ENCODE data around the gene NFS1.

NFS1 gene

DNA sequence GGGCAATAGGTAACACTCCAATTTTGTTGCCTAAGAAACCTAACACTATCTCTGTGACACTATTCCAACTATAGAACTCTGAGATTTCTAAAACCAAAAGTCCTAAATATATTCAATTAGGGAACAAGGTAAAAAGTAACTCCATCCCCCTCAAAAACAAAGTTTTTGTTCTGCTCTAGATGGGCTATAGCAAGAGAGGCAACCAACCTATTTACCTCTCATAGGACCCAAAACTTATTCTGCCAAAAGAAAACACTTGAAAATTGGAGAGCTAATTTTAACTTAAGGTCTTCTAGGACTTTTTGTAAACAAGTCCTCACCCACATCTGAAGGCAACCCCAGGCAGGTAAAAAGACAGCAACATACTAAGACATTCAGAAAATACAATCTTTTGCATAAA, 35.2 kb upstream of the NFS1 start:
- POLR2A ChIA-PET = interaction anchor here (1.1 to 2.3 kb wide), 2 partner anchors 11 to 38 kb away, joined by 3 to 6 read pairs; partner anchors contain the start of gene PHF20
- Histone ChIP-seq H3K27ac (ENCODE audit: insufficient read depth in 1 of 2, low read depth in 1 of 2, low read length in 2 of 2, poor library complexity in 1 of 2, severe bottlenecking in 2 of 2) (no peak overlapping the region), H3K4me1 (ENCODE audit: control extremely low read depth in 1 of 4, control insufficient read depth in 4 of 4, insufficient read depth in 4 of 4, low read length in 3 of 4) (peaks cover 3 to 15% (median 7%) of the 10 kb centered on the region in 4 experiments), H3K9me3 (ENCODE audit: control extremely low read depth in 1 of 5, control insufficient read depth in 4 of 5, insufficient read depth in 2 of 5, low read depth in 1 of 5, low read length in 4 of 5) (no peaks in the 10 kb centered on the region), H3K4me3 (ENCODE audit: control insufficient read depth in 1 of 7, extremely low read depth in 1 of 7, insufficient read depth in 4 of 7, low read depth in 2 of 7, low read length in 6 of 7) (no peak overlapping the region), H3K27me3 (replicated peaks in 2 of 5; ENCODE audit: control insufficient read depth in 4 of 5, insufficient read depth in 5 of 5, low read length in 4 of 5) (no peaks in the 10 kb centered on the region), H3K36me3 (ENCODE audit: control insufficient read depth in 4 of 4, insufficient read depth in 4 of 4, low read length in 3 of 4) (peaks cover 38 to 96% (median 70%) of the 10 kb centered on the region in 4 experiments)
- no peak for DNase-seq
- CTCF ChIA-PET = interaction anchor here (1.0 to 1.4 kb wide), 3 partner anchors 9 to 150 kb away, joined by 3 read pairs; no protein-coding TSS in a partner anchor

DNA sequence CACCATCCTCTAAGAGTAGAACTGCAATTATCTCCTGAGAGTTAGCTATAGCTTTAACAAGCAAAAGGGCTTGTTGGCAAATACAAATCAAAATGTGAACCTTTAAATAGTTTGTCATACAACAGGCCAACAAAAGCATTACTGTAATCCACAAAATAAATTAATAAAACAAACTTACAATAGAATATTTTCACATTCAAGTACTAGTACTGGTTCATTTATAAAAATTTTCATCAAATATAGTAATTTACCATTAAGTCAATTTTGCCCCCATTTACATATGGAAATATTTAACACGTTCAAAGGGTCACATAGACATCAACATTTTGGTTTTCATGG, 33.5 kb upstream of the NFS1 start:
- no peak overlapping the region for H3K4me3 ChIP-seq (ENCODE audit: control insufficient read depth in 1 of 7, extremely low read depth in 1 of 7, insufficient read depth in 4 of 7, low read depth in 2 of 7, low read length in 6 of 7)
- WGBS (ENCODE audit: insufficient coverage) = 100% methylated on average over 1 of the region's 1 CpG
- CTCF ChIA-PET = no interaction called here
- POLR2A ChIA-PET = interaction anchor here (0.6 to 0.7 kb wide), 2 partner anchors 9 to 10 kb away, joined by 3 to 4 read pairs; partner anchors contain the start of gene RBM39
- H3K36me3 ChIP-seq (ENCODE audit: control insufficient read depth in 4 of 4, insufficient read depth in 4 of 4, low read length in 3 of 4) = peaks cover 33 to 95% (median 65%) of the 10 kb centered on the region in 4 experiments
- no peak for DNase-seq
- H3K27me3 ChIP-seq (replicated peaks in 2 of 5; ENCODE audit: control insufficient read depth in 4 of 5, insufficient read depth in 5 of 5, low read length in 4 of 5) = no peaks in the 10 kb centered on the region
- peaks cover 0 to 4% (median 1%) of the 10 kb centered on the region in 4 experiments for H3K4me1 ChIP-seq (ENCODE audit: control extremely low read depth in 1 of 4, control insufficient read depth in 4 of 4, insufficient read depth in 4 of 4, low read length in 3 of 4)
- no peak overlapping the region for H3K27ac ChIP-seq (ENCODE audit: insufficient read depth in 1 of 2, low read depth in 1 of 2, low read length in 2 of 2, poor library complexity in 1 of 2, severe bottlenecking in 2 of 2)
- no peaks in the 10 kb centered on the region for H3K9me3 ChIP-seq (ENCODE audit: control extremely low read depth in 1 of 5, control insufficient read depth in 4 of 5, insufficient read depth in 2 of 5, low read depth in 1 of 5, low read length in 4 of 5)

DNA sequence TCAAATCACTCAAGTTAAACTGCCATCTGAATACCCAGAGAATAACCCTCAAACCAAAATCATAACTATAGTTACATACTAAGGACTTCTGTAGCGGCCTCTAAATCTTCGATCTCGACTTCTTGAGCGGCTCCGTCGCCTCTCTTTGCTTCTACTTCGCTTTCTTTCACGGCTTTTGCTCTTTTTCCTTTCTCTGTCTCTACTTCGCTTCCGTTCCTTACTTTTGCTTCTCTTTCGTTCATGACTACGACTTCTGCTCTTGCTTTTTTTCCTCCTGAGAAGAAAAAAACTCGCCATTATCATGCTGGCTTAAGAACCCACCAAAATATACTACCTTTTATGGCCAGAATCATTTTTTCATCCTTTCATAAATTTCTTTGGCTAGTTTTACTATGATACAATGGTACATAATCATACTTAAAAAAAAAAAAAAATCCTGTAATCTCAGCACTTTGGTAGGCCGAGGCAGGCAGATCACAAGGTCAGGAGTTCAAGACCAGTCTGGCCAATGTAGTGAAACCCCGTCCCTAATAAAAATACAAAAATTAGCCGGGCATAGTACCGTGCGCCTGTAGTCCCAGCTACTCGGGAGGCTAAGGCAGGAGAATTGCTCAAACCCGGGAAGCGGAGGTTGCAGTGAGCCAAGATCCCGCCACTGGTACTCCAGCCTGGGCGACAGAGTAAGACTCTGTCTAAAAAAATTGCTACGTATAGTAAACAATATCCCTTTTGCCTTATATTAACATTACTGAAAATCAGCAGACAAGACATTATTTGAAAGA, 32.9 kb upstream of the NFS1 start:
- CTCF ChIA-PET = no interaction called here
- no peaks in the 10 kb centered on the region for H3K27me3 ChIP-seq (replicated peaks in 2 of 5; ENCODE audit: control insufficient read depth in 4 of 5, insufficient read depth in 5 of 5, low read length in 4 of 5)
- H3K36me3 ChIP-seq (ENCODE audit: control insufficient read depth in 4 of 4, insufficient read depth in 4 of 4, low read length in 3 of 4) = peaks cover 33 to 94% (median 67%) of the 10 kb centered on the region in 4 experiments
- H3K4me1 ChIP-seq (ENCODE audit: control extremely low read depth in 1 of 4, control insufficient read depth in 4 of 4, insufficient read depth in 4 of 4, low read length in 3 of 4) = peaks cover 0 to 4% (median 1%) of the 10 kb centered on the region in 4 experiments
- POLR2A ChIA-PET = interaction anchor here (0.7 kb wide), 1 partner anchor 10 kb away, joined by 3 read pairs; the partner anchor contains the start of gene RBM39
- 95% methylated on average over 22 of the region's 24 CpGs for WGBS (ENCODE audit: insufficient coverage)
- no peak for DNase-seq
- no peak overlapping the region for H3K4me3 ChIP-seq (ENCODE audit: control insufficient read depth in 1 of 7, extremely low read depth in 1 of 7, insufficient read depth in 4 of 7, low read depth in 2 of 7, low read length in 6 of 7)
- H3K27ac ChIP-seq (ENCODE audit: insufficient read depth in 1 of 2, low read depth in 1 of 2, low read length in 2 of 2, poor library complexity in 1 of 2, severe bottlenecking in 2 of 2) = no peak overlapping the region
- H3K9me3 ChIP-seq (ENCODE audit: control extremely low read depth in 1 of 5, control insufficient read depth in 4 of 5, insufficient read depth in 2 of 5, low read depth in 1 of 5, low read length in 4 of 5) = no peaks in the 10 kb centered on the region

DNA sequence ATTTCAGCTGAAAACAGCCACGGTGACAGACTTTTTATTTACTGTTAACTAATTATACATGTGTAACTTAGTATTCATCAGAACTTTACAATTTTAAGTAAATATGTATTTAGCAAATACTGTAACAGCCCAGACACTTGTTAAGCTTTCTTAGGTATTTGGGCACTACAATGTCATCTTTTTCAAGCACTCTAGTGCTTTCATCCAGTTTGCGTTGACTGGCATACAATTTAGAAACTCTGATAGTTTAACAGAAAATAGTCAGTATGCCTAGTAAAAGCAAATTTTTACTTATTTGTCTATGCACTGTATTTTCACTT, 32.3 kb upstream of the NFS1 start:
- Histone ChIP-seq H3K36me3 (ENCODE audit: control insufficient read depth in 4 of 4, insufficient read depth in 4 of 4, low read length in 3 of 4) (peaks cover 32 to 94% (median 71%) of the 10 kb centered on the region in 4 experiments), H3K27me3 (replicated peaks in 2 of 5; ENCODE audit: control insufficient read depth in 4 of 5, insufficient read depth in 5 of 5, low read length in 4 of 5) (no peaks in the 10 kb centered on the region), H3K4me1 (ENCODE audit: control extremely low read depth in 1 of 4, control insufficient read depth in 4 of 4, insufficient read depth in 4 of 4, low read length in 3 of 4) (peaks cover 0 to 4% (median under 1%) of the 10 kb centered on the region in 4 experiments), H3K4me3 (ENCODE audit: control insufficient read depth in 1 of 7, extremely low read depth in 1 of 7, insufficient read depth in 4 of 7, low read depth in 2 of 7, low read length in 6 of 7) (no peak overlapping the region), H3K27ac (ENCODE audit: insufficient read depth in 1 of 2, low read depth in 1 of 2, low read length in 2 of 2, poor library complexity in 1 of 2, severe bottlenecking in 2 of 2) (no peak overlapping the region), H3K9me3 (ENCODE audit: control extremely low read depth in 1 of 5, control insufficient read depth in 4 of 5, insufficient read depth in 2 of 5, low read depth in 1 of 5, low read length in 4 of 5) (no peaks in the 10 kb centered on the region)
- POLR2A ChIA-PET = interaction anchor here (0.9 kb wide), 1 partner anchor 40 kb away, joined by 3 read pairs; the partner anchor contains the start of gene PHF20
- DNase-seq = peak in 1 of 3 donors; percentile 0
- WGBS (ENCODE audit: insufficient coverage) = no CpG with 5 or more reads among the region's 2 CpGs
- CTCF ChIA-PET = interaction anchor here (1.2 kb wide), 1 partner anchor 152 kb away, joined by 3 read pairs; no protein-coding TSS in a partner anchor

DNA sequence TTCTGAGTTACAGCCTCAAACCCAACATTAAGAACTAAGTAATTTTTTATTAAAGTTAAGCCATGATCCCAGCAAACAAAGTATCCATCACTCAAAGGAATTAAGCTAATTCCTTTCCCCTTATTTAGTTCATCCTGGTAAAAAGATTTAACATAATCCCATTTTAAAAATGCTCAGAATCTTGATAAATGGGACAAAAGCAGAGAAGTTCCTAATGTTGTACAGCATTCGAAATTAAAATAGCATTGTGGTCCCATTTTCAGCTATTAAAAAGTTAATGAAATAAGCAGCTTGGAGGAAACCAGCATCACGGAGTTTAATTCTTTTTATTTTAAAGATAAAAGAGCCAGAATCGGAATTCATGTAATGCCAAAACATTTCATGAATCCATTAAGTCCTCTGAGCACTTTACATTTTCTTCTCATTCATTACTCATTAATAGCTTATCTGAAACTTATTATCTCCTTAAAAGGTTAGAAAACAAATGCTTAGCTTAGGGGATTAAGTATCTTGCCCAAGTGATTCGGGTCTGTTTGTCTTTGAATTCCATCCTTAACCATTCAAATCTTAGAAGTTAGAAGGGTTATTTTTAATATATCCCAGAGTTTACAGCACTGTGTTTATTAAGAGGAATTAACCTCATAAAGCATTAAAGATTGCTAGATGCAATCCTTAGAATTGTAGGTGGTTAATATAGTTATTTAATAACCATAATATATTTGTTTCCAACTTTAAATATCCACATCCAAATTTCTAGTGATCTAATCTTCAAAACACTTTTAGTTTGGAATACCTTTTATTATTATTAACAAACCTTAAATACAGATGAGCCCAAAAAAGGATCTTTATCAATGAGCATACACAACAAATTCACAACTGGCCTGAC, 31.7 kb upstream of the NFS1 start:
- H3K4me3 ChIP-seq (ENCODE audit: control insufficient read depth in 1 of 7, extremely low read depth in 1 of 7, insufficient read depth in 4 of 7, low read depth in 2 of 7, low read length in 6 of 7) = no peak overlapping the region
- ChIA-PET POLR2A (interaction anchor here (0.6 to 0.9 kb wide), 3 partner anchors 12 to 41 kb away, joined by 3 to 4 read pairs (median 3); partner anchors contain the start of genes PHF20 and RBM39), CTCF (interaction anchor here (0.8 to 3.4 kb wide), 5 partner anchors 12 to 152 kb away, joined by 3 to 17 read pairs (median 3); no protein-coding TSS in a partner anchor)
- H3K4me1 ChIP-seq (ENCODE audit: control extremely low read depth in 1 of 4, control insufficient read depth in 4 of 4, insufficient read depth in 4 of 4, low read length in 3 of 4) = peaks cover 0 to 4% (median 0%) of the 10 kb centered on the region in 4 experiments
- no peak overlapping the region for H3K27ac ChIP-seq (ENCODE audit: insufficient read depth in 1 of 2, low read depth in 1 of 2, low read length in 2 of 2, poor library complexity in 1 of 2, severe bottlenecking in 2 of 2)
- peaks cover 30 to 93% (median 71%) of the 10 kb centered on the region in 4 experiments for H3K36me3 ChIP-seq (ENCODE audit: control insufficient read depth in 4 of 4, insufficient read depth in 4 of 4, low read length in 3 of 4)
- no peaks in the 10 kb centered on the region for H3K9me3 ChIP-seq (ENCODE audit: control extremely low read depth in 1 of 5, control insufficient read depth in 4 of 5, insufficient read depth in 2 of 5, low read depth in 1 of 5, low read length in 4 of 5)
- DNase-seq = peak in 1 of 3 donors; percentile 0
- WGBS (ENCODE audit: insufficient coverage) = 100% methylated on average over 1 of the region's 4 CpGs
- H3K27me3 ChIP-seq (replicated peaks in 2 of 5; ENCODE audit: control insufficient read depth in 4 of 5, insufficient read depth in 5 of 5, low read length in 4 of 5) = no peaks in the 10 kb centered on the region

DNA sequence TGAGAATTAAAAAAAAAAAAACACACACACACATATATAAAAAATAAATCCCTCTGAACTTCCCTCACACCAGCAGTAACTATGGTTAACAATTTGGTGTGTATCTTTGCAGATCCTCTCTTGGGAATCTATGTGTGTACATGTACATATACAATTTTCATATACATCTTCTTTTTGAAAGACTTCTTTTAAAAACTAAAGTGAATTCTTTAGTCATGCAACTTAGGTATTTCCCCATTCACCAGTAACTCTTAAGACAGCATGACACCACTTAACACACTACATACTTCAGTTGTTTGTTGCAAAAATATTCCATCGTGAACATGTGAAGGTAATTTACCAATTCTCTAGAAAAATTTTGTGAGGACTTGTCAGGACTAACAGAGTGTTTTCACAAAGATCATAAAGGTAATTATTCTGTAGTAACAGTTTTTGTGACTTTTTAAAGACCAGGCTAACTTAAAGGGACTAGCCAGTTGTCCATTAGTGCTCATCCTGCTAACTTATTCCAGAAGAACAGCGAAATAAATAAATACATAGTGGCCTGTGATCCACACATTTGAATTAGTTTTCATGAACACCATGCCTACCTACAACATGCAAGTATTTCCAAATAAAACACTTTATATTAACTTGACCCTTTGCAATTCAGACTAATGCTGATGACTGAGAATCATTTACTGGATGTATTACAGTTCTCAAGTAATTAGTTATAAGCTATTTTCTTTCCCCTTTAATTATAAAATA, 30.9 kb upstream of the NFS1 start:
- CTCF ChIA-PET = interaction anchor here (0.8 to 3.4 kb wide), 5 partner anchors 11 to 153 kb away, joined by 3 to 17 read pairs (median 3); no protein-coding TSS in a partner anchor
- no peak overlapping the region for H3K27ac ChIP-seq (ENCODE audit: insufficient read depth in 1 of 2, low read depth in 1 of 2, low read length in 2 of 2, poor library complexity in 1 of 2, severe bottlenecking in 2 of 2)
- peaks cover 0 to 2% (median 0%) of the 10 kb centered on the region in 4 experiments for H3K4me1 ChIP-seq (ENCODE audit: control extremely low read depth in 1 of 4, control insufficient read depth in 4 of 4, insufficient read depth in 4 of 4, low read length in 3 of 4)
- peaks cover 31 to 93% (median 71%) of the 10 kb centered on the region in 4 experiments for H3K36me3 ChIP-seq (ENCODE audit: control insufficient read depth in 4 of 4, insufficient read depth in 4 of 4, low read length in 3 of 4)
- DNase-seq = peak in 1 of 3 donors; percentile 9
- no peaks in the 10 kb centered on the region for H3K27me3 ChIP-seq (replicated peaks in 2 of 5; ENCODE audit: control insufficient read depth in 4 of 5, insufficient read depth in 5 of 5, low read length in 4 of 5)
- no peak overlapping the region for H3K4me3 ChIP-seq (ENCODE audit: control insufficient read depth in 1 of 7, extremely low read depth in 1 of 7, insufficient read depth in 4 of 7, low read depth in 2 of 7, low read length in 6 of 7)
- no peaks in the 10 kb centered on the region for H3K9me3 ChIP-seq (ENCODE audit: control extremely low read depth in 1 of 5, control insufficient read depth in 4 of 5, insufficient read depth in 2 of 5, low read depth in 1 of 5, low read length in 4 of 5)
- WGBS (ENCODE audit: insufficient coverage) = 100% methylated on average over 1 of the region's 2 CpGs
- POLR2A ChIA-PET = interaction anchor here (0.6 to 0.9 kb wide), 4 partner anchors 12 to 138 kb away, joined by 3 to 4 read pairs (median 3); partner anchors contain the start of genes PHF20 and RBM39
